Stimulated activated CD4-positive, alpha-beta T cell treated with anti-CD3 and anti-CD28 coated beads, Interleukin-1b, Interleukin-23, amount 100 ng/mL, for 1 hour (primary cell): ENCODE results near the gene GAS7.

Source experiments
- DNase-seq, 2 donors: peaks; one replicate each; pipeline ENCODE4 v3.0.0-alpha.2; 2020; ENCODE audit warnings: low read depth in 2 of 2

GAS7 gene

GRCh38 chr17:10198509-10199249 lies at the start of gene GAS7:
Gene GAS7 (minus strand): TSS chr17:10198606.
- no peak for DNase-seq

- no peak for DNase-seq
Measured at GRCh38 chr17:10247810-10248209, 49.4 kb upstream of the GAS7 start.

- DNase-seq, result no peak
Measured at GRCh38 chr17:10243883-10244844, 45.8 kb upstream of the GAS7 start.

- no peak for DNase-seq
Measured at GRCh38 chr17:10241781-10242180, 43.4 kb upstream of the GAS7 start.

GRCh38 chr17:10238661-10239060 lies 40.3 kb upstream of the GAS7 start:
- no peak for DNase-seq

GRCh38 chr17:10234033-10234432 lies 35.6 kb upstream of the GAS7 start:
- no peak for DNase-seq

- no peak for DNase-seq
Measured at GRCh38 chr17:10233161-10233560, 34.8 kb upstream of the GAS7 start.

DNA sequence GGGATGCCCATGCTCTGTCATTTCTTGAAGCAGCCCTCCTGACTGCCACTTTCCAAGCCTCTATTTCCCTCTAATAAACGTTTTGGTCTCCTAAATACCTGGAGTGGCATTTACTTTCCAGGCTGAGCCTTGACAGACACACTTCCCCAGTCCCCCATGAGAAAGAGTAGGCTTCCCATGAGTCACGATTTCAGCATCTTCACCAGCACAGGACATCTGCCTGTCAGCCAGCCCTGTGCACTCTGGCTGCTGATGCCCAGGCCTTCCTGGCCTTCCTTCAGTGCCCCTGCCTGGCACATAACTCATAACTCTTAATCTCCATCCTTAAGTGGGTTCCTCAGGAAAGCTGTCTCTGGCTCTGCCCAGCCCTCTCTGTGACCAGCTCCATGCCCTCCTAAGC lies 30.8 kb upstream of the GAS7 start:
- DNase-seq, result no peak

DNA sequence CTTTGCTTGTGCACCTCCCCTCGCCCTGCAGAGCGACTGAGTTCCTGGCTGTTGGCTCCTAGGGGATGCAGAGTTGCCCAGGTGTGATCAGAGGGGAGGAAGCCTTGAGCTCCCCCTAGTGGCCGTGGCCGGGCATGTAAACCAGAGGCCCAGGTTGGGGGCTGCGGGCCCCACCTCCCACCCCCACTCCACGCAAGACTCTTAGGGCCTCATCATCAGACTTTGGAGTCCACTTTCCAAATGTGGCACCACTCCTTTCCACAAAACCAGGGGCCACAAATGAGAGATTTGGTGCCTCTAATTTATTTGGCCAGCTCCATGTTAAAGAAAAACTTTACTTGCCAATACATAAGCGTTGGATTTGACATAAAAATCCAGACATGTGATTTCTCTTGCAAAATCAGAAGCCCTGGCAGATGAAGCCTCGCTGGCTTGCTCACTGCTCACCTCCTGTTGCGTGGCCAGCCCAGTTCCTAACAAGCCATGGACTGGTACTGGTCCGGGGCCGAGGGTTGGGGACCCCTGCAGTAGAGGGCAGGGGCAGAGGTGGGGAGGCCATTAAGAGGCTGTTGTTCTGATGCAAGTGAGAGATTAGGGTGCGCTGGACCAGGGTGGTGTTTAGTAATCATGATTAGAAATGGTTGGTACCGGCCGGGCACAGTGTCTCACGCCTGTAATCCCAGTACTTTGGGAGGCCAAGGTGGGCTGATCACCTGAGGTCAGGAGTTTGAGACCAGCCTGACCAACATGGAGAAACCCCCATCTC lies 28.7 kb upstream of the GAS7 start:
- DNase-seq, result peak in 1 of 2 donors; percentile 15

DNA sequence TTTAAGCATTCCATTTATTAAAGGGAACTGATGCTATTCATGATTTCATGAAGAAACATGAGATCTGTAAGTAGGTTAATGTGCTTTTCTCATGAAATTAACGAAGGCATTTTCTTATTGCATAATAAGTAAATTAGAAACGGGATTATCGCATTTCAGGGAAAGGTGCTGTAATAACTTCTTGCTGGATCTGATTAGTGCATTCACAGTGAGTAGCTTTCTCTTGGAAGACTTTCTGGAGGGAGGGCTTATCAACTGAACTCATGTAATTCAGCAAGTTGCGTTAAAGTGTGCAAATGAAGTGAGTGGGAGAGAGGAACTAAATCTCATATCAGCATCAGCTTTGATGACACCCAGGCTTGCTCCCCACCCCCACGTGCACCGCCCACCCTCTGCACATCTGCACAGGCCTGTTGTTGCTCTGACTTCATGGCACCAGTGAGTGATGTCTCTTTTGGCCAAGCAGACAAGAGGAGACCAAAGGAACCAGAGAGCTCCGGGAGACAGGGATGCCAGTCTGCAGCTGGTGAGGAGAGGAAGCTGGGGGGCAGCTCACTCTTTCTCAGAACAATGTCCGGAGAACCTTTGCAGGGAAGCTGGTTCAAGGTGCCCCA lies 26.3 kb upstream of the GAS7 start:
- DNase-seq, result no peak

DNA sequence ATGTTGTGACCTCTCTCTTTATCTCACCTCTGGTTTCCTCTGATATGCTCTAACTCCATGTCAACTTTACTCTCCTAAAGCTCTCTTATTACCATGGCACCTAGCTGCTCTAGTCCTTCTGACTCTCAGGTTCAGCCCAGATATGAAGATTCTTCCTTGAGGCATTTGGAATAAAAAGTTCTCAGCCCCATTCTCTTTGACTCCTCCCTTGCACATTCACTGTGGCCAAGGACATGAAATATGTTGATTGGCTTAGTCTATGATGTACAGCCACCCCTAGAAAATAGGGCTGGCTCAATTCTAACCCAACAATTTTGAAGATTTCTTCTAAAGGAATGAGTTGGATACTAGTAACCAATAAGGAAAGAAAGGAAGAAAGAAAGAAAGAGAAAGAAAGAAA lies 20.8 kb upstream of the GAS7 start:
- DNase-seq, result no peak

GRCh38 chr17:10217916-10218315 lies 19.5 kb upstream of the GAS7 start:
- no peak for DNase-seq

GRCh38 chr17:10216213-10216938 lies 18.0 kb upstream of the GAS7 start:
- DNase-seq, result no peak

GRCh38 chr17:10215286-10215685 lies 16.9 kb upstream of the GAS7 start:
- DNase-seq, result no peak

DNA sequence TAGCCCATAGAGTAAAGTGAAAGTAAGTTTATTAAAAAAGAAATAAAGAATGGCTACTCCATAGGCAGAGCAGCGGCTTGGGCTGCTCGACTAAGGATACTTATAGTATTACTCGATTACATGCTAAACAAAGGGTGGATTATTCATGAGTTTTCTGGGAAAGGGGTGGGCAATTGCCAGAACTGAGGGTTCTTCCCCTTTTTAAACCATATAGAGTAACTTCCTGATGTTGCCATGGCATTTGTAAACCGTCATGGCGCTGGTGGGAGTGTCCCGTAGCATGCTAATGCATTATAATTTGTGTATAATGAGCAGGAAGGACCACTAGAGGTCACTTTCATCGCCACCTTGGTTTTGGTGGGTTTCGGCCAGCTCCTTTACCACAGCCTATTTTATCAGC lies 13.3 kb upstream of the GAS7 start:
- DNase-seq, result no peak

DNA sequence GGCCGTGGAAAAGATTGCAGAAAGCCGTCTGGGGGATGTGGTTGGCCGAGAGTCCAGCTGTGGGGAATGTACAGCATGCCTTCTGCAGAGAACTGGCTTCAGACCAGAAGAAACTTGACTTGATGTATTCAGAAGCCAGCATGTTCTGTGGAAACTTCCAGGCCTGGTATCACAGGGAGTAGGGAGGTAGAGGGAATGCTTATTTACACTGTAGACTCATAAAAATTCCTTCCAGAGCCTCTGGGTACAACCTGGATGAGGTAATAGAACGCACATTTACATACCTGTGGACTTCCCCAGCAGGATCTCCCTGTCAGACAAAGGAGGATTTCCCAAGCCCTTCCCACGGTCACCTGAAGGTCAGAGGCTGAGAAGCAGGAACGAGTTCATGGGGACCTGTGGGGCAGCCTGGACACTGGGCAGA lies 11.8 kb upstream of the GAS7 start:
- no peak for DNase-seq

GRCh38 chr17:10208604-10209193 lies 10.3 kb upstream of the GAS7 start:
- no peak for DNase-seq

DNA sequence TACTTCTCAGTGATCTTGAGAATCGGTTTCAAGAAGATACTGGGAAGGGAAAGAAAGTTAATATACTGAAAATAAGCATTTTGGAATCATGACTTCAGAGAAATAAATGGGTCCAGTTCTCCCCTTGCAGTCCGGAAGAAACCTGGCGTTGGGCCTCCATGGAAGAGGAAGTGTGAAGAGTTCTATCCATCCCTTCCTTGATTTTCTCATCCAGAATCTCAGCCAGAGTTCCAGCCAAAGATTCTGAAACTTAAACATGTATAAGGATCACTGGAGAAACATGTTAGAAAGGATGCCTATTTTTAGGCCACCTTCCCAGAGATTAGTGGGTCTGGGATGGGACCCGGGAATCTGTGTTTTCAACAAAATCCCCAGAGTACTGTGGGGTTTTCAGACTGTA lies 8.7 kb upstream of the GAS7 start:
- no peak for DNase-seq

DNA sequence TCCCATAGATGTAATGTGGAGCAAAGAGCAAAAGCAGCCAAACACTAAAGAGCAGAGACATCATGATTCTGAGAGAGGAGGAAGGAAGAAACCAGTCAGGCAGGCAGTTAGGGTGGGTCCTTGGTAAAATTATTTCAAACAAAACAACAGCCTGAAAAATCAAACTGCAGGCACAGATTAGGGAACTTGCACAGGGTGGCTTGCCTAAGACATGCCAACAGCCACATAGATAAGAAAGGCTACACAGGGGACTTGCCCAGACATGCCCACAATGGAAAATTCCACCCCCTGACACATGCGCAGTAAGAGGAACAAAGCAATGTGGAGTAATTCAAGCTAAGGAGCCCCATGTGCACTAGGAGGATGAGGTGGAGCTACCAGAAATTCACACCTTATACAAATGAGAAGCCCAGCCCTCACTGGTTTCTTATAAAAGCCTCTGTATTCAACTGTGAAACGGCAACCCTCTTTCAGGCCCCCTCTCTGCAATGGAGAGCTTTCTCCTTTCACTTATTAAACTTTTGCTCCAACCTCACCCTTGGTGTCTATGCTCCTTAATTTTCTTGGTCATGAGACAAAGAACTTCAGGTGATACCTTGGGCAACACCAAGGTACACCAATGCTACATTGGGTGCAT lies 7.3 kb upstream of the GAS7 start:
- DNase-seq, result no peak

GRCh38 chr17:10201680-10202079 lies 3.3 kb upstream of the GAS7 start:
- DNase-seq, result no peak
